Smooth muscle cell of the pulmonary artery (primary cell): ENCODE results near the gene GCC2. TPM values are rescaled to one million over a fixed set of nuclear protein-coding genes. Genes with fewer than 3 reads are reported as not detected.

ENCODE experiments used
- total RNA-seq: library from RNA; depleted of rRNA; stranded (reverse); fragments of >200 nt; gene quantifications from 2 replicates; pipeline ENCODE4 v1.2.3, GENCODE V29; 2014

Gene GCC2
- total RNA-seq, result 18.9 and 27.5 TPM in 2 replicates

GRCh38 chr2:108448678-108449409 lies at the start of gene GCC2:
TSS of gene GCC2 (plus strand) at chr2:108449206. CDS start at chr2:108449275, 69 bp downstream.

GRCh38 chr2:108533832-108534583 lies 85.0 kb downstream of the GCC2 start, which contains the start of gene LIMS1:
TSS of gene LIMS1 (plus strand) at chr2:108534470. CDS start at chr2:108534563, 93 bp downstream.

Other genes starting within 250 kb of the GCC2 start
- not detected in 2 replicates for gene SULT1C3, start 209.2 kb upstream of the GCC2 start, total RNA-seq
- gene SULT1C2, start 160.3 kb upstream of the GCC2 start, total RNA-seq, result 0.07 and 0.23 TPM in 2 replicates
- gene SULT1C4, start 71.3 kb upstream of the GCC2 start, total RNA-seq, result 0.13 and 0.17 TPM in 2 replicates
- 87.2 and 117 TPM in 2 replicates for gene LIMS1, start 85.3 kb downstream of the GCC2 start, total RNA-seq